ENCODE data around the gene CDKL1. TPM values are rescaled to one million over a fixed set of nuclear protein-coding genes. Genes with fewer than 3 reads are reported as not detected.

The CDKL1 gene
- total and polyA plus RNA-seq, 2 donors (not counting 1 experiment from before 2014, with no cell fraction given) = 5.3 to 7.9 TPM

DNA sequence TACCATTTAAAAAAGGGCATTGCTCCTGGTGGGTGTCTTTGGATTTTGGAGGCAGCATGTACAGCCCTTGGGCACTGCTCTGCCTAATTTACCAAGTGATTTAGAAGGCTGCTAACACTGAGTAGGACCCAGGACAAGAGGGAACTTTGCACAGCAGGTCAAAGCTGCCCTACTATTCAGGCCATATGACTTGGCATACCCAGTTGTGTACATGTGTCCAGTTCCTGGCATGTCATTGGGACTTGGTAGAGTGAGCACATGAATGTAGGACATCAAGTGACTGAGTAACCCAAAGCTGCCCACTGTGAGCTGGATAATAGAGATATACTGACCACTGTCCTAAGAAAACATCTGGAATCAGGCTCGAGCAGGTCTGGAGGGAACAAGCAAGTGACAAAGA is 15.7 kb downstream of the CDKL1 start:
- no peaks in the 10 kb centered on the region for H3K9me3 Mint-ChIP-seq (ENCODE audit: insufficient read depth)
- no peaks in the 10 kb centered on the region for H3K9me3 ChIP-seq (ENCODE audit: control extremely low read depth in 1 of 3, control insufficient read depth in 2 of 3, insufficient read depth in 1 of 3, low read length in 2 of 3)
- WGBS (ENCODE audit: insufficient coverage) = 92% methylated on average over 1 of the region's 1 CpG
- no peaks in the 10 kb centered on the region for H3K36me3 ChIP-seq (replicated peaks in 1 of 2; ENCODE audit: control extremely low read depth in 1 of 2, control insufficient read depth in 1 of 2, extremely low read depth in 1 of 2, insufficient read depth in 2 of 2, low read length in 1 of 2)
- H3K27ac Mint-ChIP-seq = no peak overlapping the region
- no peak overlapping the region for H3K4me2 ChIP-seq (replicated peaks; ENCODE audit: low read depth, low read length, poor library complexity, severe bottlenecking)
- no peaks in the 10 kb centered on the region for H3K27me3 ChIP-seq (replicated peaks in 1 of 4; ENCODE audit: control extremely low read depth in 1 of 4, control insufficient read depth in 3 of 4, insufficient read depth in 4 of 4, low read length in 3 of 4)
- H3K9ac ChIP-seq (ENCODE audit: low read length) = no peak overlapping the region
- ATAC-seq (ENCODE audit: low read depth) = no peak
- intact Hi-C loops (cut with micrococcal nuclease) = no loop called here
- H2AFZ ChIP-seq (ENCODE audit: insufficient read depth, low read depth, low read length, poor library complexity, severe bottlenecking) = no peak overlapping the region
- H3K4me3 ChIP-seq (ENCODE audit: control extremely low read depth in 1 of 5, extremely low read depth in 1 of 5, insufficient read depth in 1 of 5, low read depth in 2 of 5, low read length in 4 of 5) = no peak overlapping the region
- no peaks in the 10 kb centered on the region for H3K79me2 ChIP-seq (ENCODE audit: control insufficient read depth, insufficient read depth, low read length)
- DNase-seq = no peak
- no peak for TF ChIP-seq EZH2 (IDR thresholded peaks at IDR 0.05; ENCODE audit: borderline replicate concordance, insufficient read depth, low read depth, low read length, poor library complexity, severe bottlenecking)
- TF ChIP-seq, protein P1, sequence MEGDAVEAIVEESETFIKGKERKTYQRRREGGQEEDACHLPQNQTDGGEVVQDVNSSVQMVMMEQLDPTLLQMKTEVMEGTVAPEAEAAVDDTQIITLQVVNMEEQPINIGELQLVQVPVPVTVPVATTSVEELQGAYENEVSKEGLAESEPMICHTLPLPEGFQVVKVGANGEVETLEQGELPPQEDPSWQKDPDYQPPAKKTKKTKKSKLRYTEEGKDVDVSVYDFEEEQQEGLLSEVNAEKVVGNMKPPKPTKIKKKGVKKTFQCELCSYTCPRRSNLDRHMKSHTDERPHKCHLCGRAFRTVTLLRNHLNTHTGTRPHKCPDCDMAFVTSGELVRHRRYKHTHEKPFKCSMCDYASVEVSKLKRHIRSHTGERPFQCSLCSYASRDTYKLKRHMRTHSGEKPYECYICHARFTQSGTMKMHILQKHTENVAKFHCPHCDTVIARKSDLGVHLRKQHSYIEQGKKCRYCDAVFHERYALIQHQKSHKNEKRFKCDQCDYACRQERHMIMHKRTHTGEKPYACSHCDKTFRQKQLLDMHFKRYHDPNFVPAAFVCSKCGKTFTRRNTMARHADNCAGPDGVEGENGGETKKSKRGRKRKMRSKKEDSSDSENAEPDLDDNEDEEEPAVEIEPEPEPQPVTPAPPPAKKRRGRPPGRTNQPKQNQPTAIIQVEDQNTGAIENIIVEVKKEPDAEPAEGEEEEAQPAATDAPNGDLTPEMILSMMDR (IDR thresholded peaks at IDR 0.05) = no peak
- no peak overlapping the region for H3K27ac ChIP-seq (ENCODE audit: low read length in 2 of 2)
- CTCF ChIA-PET = interaction anchor here (1.1 kb wide), 1 partner anchor 64 kb away, joined by 3 read pairs; no protein-coding TSS in a partner anchor
- H3K4me1 ChIP-seq (ENCODE audit: control insufficient read depth in 2 of 2, insufficient read depth in 2 of 2, low read length in 2 of 2) = no peaks in the 10 kb centered on the region
- POLR2A ChIA-PET = interaction anchor here (0.6 kb wide), 1 partner anchor 499 kb away, joined by 6 read pairs; no protein-coding TSS in a partner anchor
- H3K4me1 Mint-ChIP-seq = no peaks in the 10 kb centered on the region
- no peaks in the 10 kb centered on the region for H3K27me3 Mint-ChIP-seq
- no peak overlapping the region for H3K4me3 Mint-ChIP-seq
- no peaks in the 10 kb centered on the region for H4K20me1 ChIP-seq (ENCODE audit: control insufficient read depth, insufficient read depth, low read length, poor library complexity, severe bottlenecking)

DNA sequence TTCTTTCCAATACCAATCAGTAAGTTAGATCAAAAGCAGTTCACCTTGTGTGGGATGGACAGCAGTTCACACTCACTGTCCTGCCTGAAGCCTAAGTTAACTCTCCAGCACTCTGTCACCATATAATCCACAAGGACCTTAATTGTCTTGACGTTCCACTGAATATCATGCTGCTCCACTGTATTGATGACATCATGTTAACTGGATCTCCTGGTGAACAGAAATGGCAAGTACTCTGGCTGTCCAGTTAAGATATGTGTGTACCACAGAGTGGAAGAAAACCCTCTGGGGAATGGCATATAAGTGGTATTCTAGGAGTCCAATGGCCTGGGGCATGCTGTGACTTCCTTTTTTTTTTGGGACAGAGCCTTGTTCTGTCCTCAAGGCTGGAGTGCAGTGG is 16.2 kb downstream of the CDKL1 start:
- ChIA-PET CTCF (interaction anchor here (1.1 kb wide), 1 partner anchor 63 kb away, joined by 3 read pairs; no protein-coding TSS in a partner anchor), POLR2A (interaction anchor here (0.6 kb wide), 1 partner anchor 499 kb away, joined by 6 read pairs; no protein-coding TSS in a partner anchor)
- Mint-ChIP-seq H3K27ac (no peak overlapping the region), H3K27me3 (no peaks in the 10 kb centered on the region), H3K4me3 (no peak overlapping the region), H3K4me1 (no peaks in the 10 kb centered on the region), H3K9me3 (ENCODE audit: insufficient read depth) (no peaks in the 10 kb centered on the region)
- no peaks in the 10 kb centered on the region for H3K27me3 ChIP-seq (replicated peaks in 1 of 4; ENCODE audit: control extremely low read depth in 1 of 4, control insufficient read depth in 3 of 4, insufficient read depth in 4 of 4, low read length in 3 of 4)
- no peaks in the 10 kb centered on the region for H3K9me3 ChIP-seq (ENCODE audit: control extremely low read depth in 1 of 3, control insufficient read depth in 2 of 3, insufficient read depth in 1 of 3, low read length in 2 of 3)
- H3K27ac ChIP-seq (ENCODE audit: low read length in 2 of 2) = no peak overlapping the region
- TF ChIP-seq EZH2 (IDR thresholded peaks at IDR 0.05; ENCODE audit: borderline replicate concordance, insufficient read depth, low read depth, low read length, poor library complexity, severe bottlenecking) = no peak
- TF ChIP-seq, protein P1 (IDR thresholded peaks at IDR 0.05) = no peak
- H3K4me3 ChIP-seq (ENCODE audit: control extremely low read depth in 1 of 5, extremely low read depth in 1 of 5, insufficient read depth in 1 of 5, low read depth in 2 of 5, low read length in 4 of 5) = no peak overlapping the region
- H3K36me3 ChIP-seq (replicated peaks in 1 of 2; ENCODE audit: control extremely low read depth in 1 of 2, control insufficient read depth in 1 of 2, extremely low read depth in 1 of 2, insufficient read depth in 2 of 2, low read length in 1 of 2) = no peaks in the 10 kb centered on the region
- ATAC-seq (ENCODE audit: low read depth) (no peak), DNase-seq (no peak)
- H3K4me2 ChIP-seq (replicated peaks; ENCODE audit: low read depth, low read length, poor library complexity, severe bottlenecking) = no peak overlapping the region
- H3K79me2 ChIP-seq (ENCODE audit: control insufficient read depth, insufficient read depth, low read length) = no peaks in the 10 kb centered on the region
- no peaks in the 10 kb centered on the region for H4K20me1 ChIP-seq (ENCODE audit: control insufficient read depth, insufficient read depth, low read length, poor library complexity, severe bottlenecking)
- intact Hi-C loops (cut with micrococcal nuclease) = no loop called here
- no peak overlapping the region for H2AFZ ChIP-seq (ENCODE audit: insufficient read depth, low read depth, low read length, poor library complexity, severe bottlenecking)
- H3K4me1 ChIP-seq (ENCODE audit: control insufficient read depth in 2 of 2, insufficient read depth in 2 of 2, low read length in 2 of 2) = no peaks in the 10 kb centered on the region
- 100% methylated on average over 1 of the region's 1 CpG for WGBS (ENCODE audit: insufficient coverage)
- no peak overlapping the region for H3K9ac ChIP-seq (ENCODE audit: low read length)
